IPS-NIHi7 (cell line): Measurements from ENCODE around the gene FYN.

Source experiments
- DNase-seq: peaks from one replicate; pipeline ENCODE4 v3.0.0; 2012; ENCODE audit warnings: mixed read lengths; ENCODE audit errors: extremely low spot score

The FYN gene

GRCh38 chr6:111626441-111626840 is 246.8 kb downstream of the FYN start:
- no peak for DNase-seq

GRCh38 chr6:111625461-111626391 is 247.5 kb downstream of the FYN start:
- no peak for DNase-seq

GRCh38 chr6:111625099-111625416 is 248.2 kb downstream of the FYN start:
- no peak for DNase-seq

- DNase-seq, result no peak
Measured at GRCh38 chr6:111624401-111625098, 248.7 kb downstream of the FYN start.

- no peak for DNase-seq
Measured at GRCh38 chr6:111623046-111623718, 250.1 kb downstream of the FYN start.

GRCh38 chr6:111620169-111620568 is 253.1 kb downstream of the FYN start:
- no peak for DNase-seq

GRCh38 chr6:111618407-111618806 is 254.8 kb downstream of the FYN start:
- no peak for DNase-seq

GRCh38 chr6:111617149-111617548 is 256.1 kb downstream of the FYN start:
- DNase-seq, result no peak

- no peak for DNase-seq
Measured at GRCh38 chr6:111615916-111616612, 257.2 kb downstream of the FYN start.

- peak; percentile 80 for DNase-seq
Measured at GRCh38 chr6:111614833-111615582, 258.2 kb downstream of the FYN start.

GRCh38 chr6:111612379-111612778 is 260.9 kb downstream of the FYN start:
- no peak for DNase-seq

- no peak for DNase-seq
Measured at GRCh38 chr6:111610548-111611172, 262.6 kb downstream of the FYN start.
